Ishikawa (cell line): Measurements from ENCODE around the gene LGALS14.

ENCODE experiments used
- CEBPB ChIP-seq: IDR thresholded peaks from 2 replicates; pipeline ENCODE4 v1.6.1; 2012
- CREB1 ChIP-seq: IDR thresholded peaks from 2 replicates; pipeline ENCODE4 v1.6.1; 2012; ENCODE audit warnings: low read depth
- EGR1 ChIP-seq: IDR thresholded peaks from 2 replicates; pipeline ENCODE4 v1.6.1; 2012
- EP300 ChIP-seq: IDR thresholded peaks from 2 replicates; pipeline ENCODE4 v1.6.1; 2012; ENCODE audit warnings: borderline replicate concordance
- FOXM1 ChIP-seq: IDR thresholded peaks from 2 replicates; pipeline ENCODE4 v1.6.1; 2012; ENCODE audit warnings: low read depth, borderline replicate concordance
- MAX ChIP-seq: IDR thresholded peaks from 2 replicates; pipeline ENCODE4 v1.6.1; 2012
- NFIC ChIP-seq: IDR thresholded peaks from 2 replicates; pipeline ENCODE4 v1.6.1; 2012
- RAD21 ChIP-seq: IDR thresholded peaks from 2 replicates; pipeline ENCODE4 v1.6.1; 2012; ENCODE audit warnings: low read depth
- REST ChIP-seq: IDR thresholded peaks from 2 replicates; pipeline ENCODE4 v1.6.1; 2012; ENCODE audit warnings: low read depth, mild to moderate bottlenecking
- TAF1 ChIP-seq: IDR thresholded peaks from 2 replicates; pipeline ENCODE4 v1.6.1; 2012; ENCODE audit warnings: low read depth, mild to moderate bottlenecking
- TCF12 ChIP-seq: IDR thresholded peaks from 2 replicates; pipeline ENCODE4 v1.6.1; 2012; ENCODE audit warnings: low read depth
- TEAD4 ChIP-seq: IDR thresholded peaks from 2 replicates; pipeline ENCODE4 v1.6.1; 2012
- USF1 ChIP-seq: IDR thresholded peaks from 2 replicates; pipeline ENCODE4 v1.6.1; 2012
- YY1 ChIP-seq: IDR thresholded peaks from 2 replicates; pipeline ENCODE4 v1.6.1; 2012; ENCODE audit warnings: low read depth
- ZBTB7A ChIP-seq: IDR thresholded peaks from 2 replicates; pipeline ENCODE4 v1.6.1; 2012; ENCODE audit warnings: low read depth

LGALS14 gene

GRCh38 chr19:39746836-39747529 lies 42.7 kb downstream of the LGALS14 start:
- TF ChIP-seq RAD21 (no peak), FOXM1 (no peak), EP300 (no peak)

GRCh38 chr19:39749981-39750380 lies 45.7 kb downstream of the LGALS14 start:
- no peak for TF ChIP-seq CREB1
- no peak for TF ChIP-seq USF1
- TF ChIP-seq YY1: no peak
- no peak for TF ChIP-seq ZBTB7A
- TF ChIP-seq MAX: no peak
- TF ChIP-seq CEBPB: no peak
- TF ChIP-seq TAF1: no peak
- TF ChIP-seq TEAD4: no peak
- TF ChIP-seq EP300: no peak
- TF ChIP-seq REST: no peak
- no peak for TF ChIP-seq EGR1
- TF ChIP-seq RAD21: no peak
- no peak for TF ChIP-seq FOXM1
- TF ChIP-seq TCF12: no peak
- no peak for TF ChIP-seq NFIC

GRCh38 chr19:39752390-39752789 lies 48.1 kb downstream of the LGALS14 start:
- TF ChIP-seq EGR1 (no peak), MAX (no peak), CREB1 (no peak), EP300 (no peak), CEBPB (no peak), USF1 (no peak), TCF12 (no peak), YY1 (no peak), ZBTB7A (no peak), NFIC (no peak)

GRCh38 chr19:39752795-39753194 lies 48.5 kb downstream of the LGALS14 start:
- no peak for TF ChIP-seq CREB1
- TF ChIP-seq FOXM1: no peak
- no peak for TF ChIP-seq REST
- no peak for TF ChIP-seq NFIC
- no peak for TF ChIP-seq YY1
- no peak for TF ChIP-seq USF1

GRCh38 chr19:39754544-39754943 lies 50.3 kb downstream of the LGALS14 start:
- TF ChIP-seq TEAD4 (no peak), EGR1 (no peak)

- TF ChIP-seq REST (no peak), EGR1 (no peak), USF1 (no peak), MAX (no peak), TAF1 (no peak)
Measured at GRCh38 chr19:39754971-39755370, 50.7 kb downstream of the LGALS14 start.
